ENCODE data around the gene HRCT1. TPM values are rescaled to one million over a fixed set of nuclear protein-coding genes. Genes with fewer than 3 reads are reported as not detected.
A peak's percentile ranks its signal among the peaks of the same experiment; 100 is the strongest.

Gene HRCT1
- total RNA-seq, 2 experiments from 2014 or later, result not detected

GRCh38 chr9:35909687-35910612 lies 3.9 kb downstream of the HRCT1 start:
- intact Hi-C loops (cut with DNase I, micrococcal nuclease), result loop anchor here in 1 of 2 experiments (2.0 kb wide), 1 partner anchor 31 kb away; no protein-coding TSS in a partner anchor
- H3K4me3 Mint-ChIP-seq, result peak overlapping the region; percentile 45
- POLR2A ChIA-PET, result interaction anchor here (1.7 kb wide), 1 partner anchor 31 kb away, joined by 11 read pairs; no protein-coding TSS in a partner anchor

GRCh38 chr9:35910613-35911359 lies 4.8 kb downstream of the HRCT1 start:
- Mint-ChIP-seq H3K36me3 (ENCODE audit: low read depth) (no peaks in the 10 kb centered on the region), H3K9me3 (no peaks in the 10 kb centered on the region), H3K27ac (peak overlapping the region; percentile 88), H3K4me3 (peak overlapping the region; percentile 50), H3K4me1 (ENCODE audit: low read depth) (peaks cover 57% of the 10 kb centered on the region), H3K27me3 (no peaks in the 10 kb centered on the region)
- H3K27me3 ChIP-seq (ENCODE audit: control insufficient read depth in 1 of 2, insufficient read depth in 2 of 2, low read length in 2 of 2), result no peaks in the 10 kb centered on the region
- no peaks in the 10 kb centered on the region for H3K36me3 ChIP-seq (ENCODE audit: insufficient read depth, low read length)
- TF ChIP-seq CTCF (IDR thresholded peaks at IDR 0.05), result peak; percentile 56
- H3K4me1 ChIP-seq (ENCODE audit: insufficient read depth, low read length), result peaks cover 73% of the 10 kb centered on the region
- peak overlapping the region; percentile 62 to 78 for H3K27ac ChIP-seq (ENCODE audit: low read depth in 1 of 2, low read length in 2 of 2)
- H3K4me3 ChIP-seq (ENCODE audit: low read length), result no peak overlapping the region
- no peaks in the 10 kb centered on the region for H3K9me3 ChIP-seq (ENCODE audit: control insufficient read depth in 1 of 2, insufficient read depth in 1 of 2, low read length in 2 of 2)
- DNase-seq (peak in 12 of 14 experiments; percentile 27 to 79 (median 38)), ATAC-seq (ENCODE audit: poor library complexity) (peak; percentile 84)
- CTCF ChIA-PET, result interaction anchor here (0.6 to 1.5 kb wide), 5 partner anchors 9 to 98 kb away, joined by 3 to 9 read pairs (median 4); no protein-coding TSS in a partner anchor
- intact Hi-C loops (cut with DNase I, micrococcal nuclease), result loop anchor here in 1 of 2 experiments (2.0 kb wide), 1 partner anchor 30 kb away; no protein-coding TSS in a partner anchor
- POLR2A ChIA-PET, result interaction anchor here (0.6 to 1.7 kb wide), 7 partner anchors 8 to 35 kb away, joined by 3 to 11 read pairs (median 5); no protein-coding TSS in a partner anchor

More at GRCh38 chr9:35909687-35910612, 3.9 kb downstream of the HRCT1 start:
- no peaks in the 10 kb centered on the region for H3K36me3 Mint-ChIP-seq (ENCODE audit: low read depth)
- peaks cover 64% of the 10 kb centered on the region for H3K4me1 Mint-ChIP-seq (ENCODE audit: low read depth)
- H3K9me3 Mint-ChIP-seq, result no peaks in the 10 kb centered on the region
- CTCF ChIA-PET, result interaction anchor here (1.2 kb wide), 1 partner anchor 9 kb away, joined by 4 read pairs; no protein-coding TSS in a partner anchor
- Histone ChIP-seq H3K9me3 (ENCODE audit: control insufficient read depth in 1 of 2, insufficient read depth in 1 of 2, low read length in 2 of 2) (no peaks in the 10 kb centered on the region), H3K36me3 (ENCODE audit: insufficient read depth, low read length) (no peaks in the 10 kb centered on the region), H3K4me3 (ENCODE audit: low read length) (no peak overlapping the region), H3K27me3 (ENCODE audit: control insufficient read depth in 1 of 2, insufficient read depth in 2 of 2, low read length in 2 of 2) (no peaks in the 10 kb centered on the region), H3K27ac (ENCODE audit: low read depth in 1 of 2, low read length in 2 of 2) (peak overlapping the region; percentile 62 to 78), H3K4me1 (ENCODE audit: insufficient read depth, low read length) (peaks cover 82% of the 10 kb centered on the region)
- no peak for DNase-seq
- TF ChIP-seq CTCF (IDR thresholded peaks at IDR 0.05), result no peak
- H3K27ac Mint-ChIP-seq, result peak overlapping the region; percentile 88
- ATAC-seq (ENCODE audit: poor library complexity), result no peak
- no peaks in the 10 kb centered on the region for H3K27me3 Mint-ChIP-seq

GRCh38 chr9:35911690-35912089 lies 5.7 kb downstream of the HRCT1 start:
- intact Hi-C loops (cut with DNase I, micrococcal nuclease), result loop anchor here in 1 of 2 experiments (2.0 kb wide), 1 partner anchor 29 kb away; no protein-coding TSS in a partner anchor
- Mint-ChIP-seq H3K36me3 (ENCODE audit: low read depth) (no peaks in the 10 kb centered on the region), H3K27ac (peak overlapping the region; percentile 88), H3K9me3 (no peaks in the 10 kb centered on the region), H3K4me1 (ENCODE audit: low read depth) (peaks cover 52% of the 10 kb centered on the region), H3K27me3 (no peaks in the 10 kb centered on the region), H3K4me3 (no peak overlapping the region)
- ChIA-PET POLR2A (interaction anchor here (0.6 to 1.7 kb wide), 7 partner anchors 8 to 34 kb away, joined by 3 to 11 read pairs (median 5); no protein-coding TSS in a partner anchor), CTCF (interaction anchor here (0.6 to 1.5 kb wide), 5 partner anchors 8 to 97 kb away, joined by 3 to 9 read pairs (median 4); no protein-coding TSS in a partner anchor)
- Histone ChIP-seq H3K4me3 (ENCODE audit: low read length) (no peak overlapping the region), H3K4me1 (ENCODE audit: insufficient read depth, low read length) (peaks cover 67% of the 10 kb centered on the region), H3K36me3 (ENCODE audit: insufficient read depth, low read length) (no peaks in the 10 kb centered on the region), H3K27me3 (ENCODE audit: control insufficient read depth in 1 of 2, insufficient read depth in 2 of 2, low read length in 2 of 2) (no peaks in the 10 kb centered on the region), H3K27ac (ENCODE audit: low read depth in 1 of 2, low read length in 2 of 2) (peak overlapping the region in 1 of 2 donors; percentile 78), H3K9me3 (ENCODE audit: control insufficient read depth in 1 of 2, insufficient read depth in 1 of 2, low read length in 2 of 2) (no peaks in the 10 kb centered on the region)
- ATAC-seq (ENCODE audit: poor library complexity) (no peak), DNase-seq (no peak)
- no peak for TF ChIP-seq CTCF (IDR thresholded peaks at IDR 0.05)
